Measurements from ENCODE around the gene MLLT1. TPM values are rescaled to one million over a fixed set of nuclear protein-coding genes. Genes with fewer than 3 reads are reported as not detected.

MLLT1 gene
- total RNA-seq, 1 donor from 2014 or later, result 106 TPM

DNA sequence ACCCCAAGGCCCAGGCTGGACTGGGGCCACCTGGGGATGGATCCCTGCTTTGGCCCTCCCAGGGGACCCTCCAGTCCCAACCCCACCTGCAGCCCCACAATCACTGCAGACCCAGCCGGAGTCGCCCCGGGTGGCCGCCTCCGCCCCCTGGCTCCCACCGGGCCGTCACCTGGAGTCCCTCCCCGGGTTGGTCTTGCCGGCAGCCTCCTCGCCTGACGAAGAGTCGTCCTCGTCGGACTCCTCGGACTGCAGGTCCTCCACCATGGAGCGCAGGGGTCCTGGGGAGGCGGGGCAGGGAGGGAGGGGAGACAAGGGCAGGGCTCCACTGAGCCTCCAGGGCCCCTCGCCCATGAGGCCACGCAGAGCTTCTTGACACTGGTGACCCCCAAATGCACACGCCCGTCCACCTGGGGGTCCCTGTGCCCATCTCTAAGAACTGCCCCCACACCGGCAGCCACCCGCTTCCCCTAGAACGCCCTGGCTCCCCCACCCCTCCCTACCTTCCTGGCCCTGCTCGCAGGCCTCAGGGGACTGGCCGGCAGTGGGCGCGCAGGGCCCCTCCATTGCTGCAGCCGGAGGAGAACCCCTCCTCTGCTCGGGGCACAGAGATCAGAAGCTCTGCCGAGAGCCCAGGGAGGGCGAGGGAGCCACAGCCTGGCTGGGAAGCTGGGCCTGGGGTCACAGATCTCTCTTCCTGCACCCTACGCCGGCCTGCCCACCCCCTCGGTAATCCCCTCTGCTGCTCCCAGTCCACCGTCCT lies 63.4 kb downstream of the MLLT1 start:
- H3K4me3 Mint-ChIP-seq (ENCODE audit: low read depth), result peak overlapping the region; percentile 70
- no peak for DNase-seq (ENCODE audit: low spot score, unreplicated experiment)
- H3K36me3 Mint-ChIP-seq (ENCODE audit: insufficient read depth), result peaks cover 5% of the 10 kb centered on the region

DNA sequence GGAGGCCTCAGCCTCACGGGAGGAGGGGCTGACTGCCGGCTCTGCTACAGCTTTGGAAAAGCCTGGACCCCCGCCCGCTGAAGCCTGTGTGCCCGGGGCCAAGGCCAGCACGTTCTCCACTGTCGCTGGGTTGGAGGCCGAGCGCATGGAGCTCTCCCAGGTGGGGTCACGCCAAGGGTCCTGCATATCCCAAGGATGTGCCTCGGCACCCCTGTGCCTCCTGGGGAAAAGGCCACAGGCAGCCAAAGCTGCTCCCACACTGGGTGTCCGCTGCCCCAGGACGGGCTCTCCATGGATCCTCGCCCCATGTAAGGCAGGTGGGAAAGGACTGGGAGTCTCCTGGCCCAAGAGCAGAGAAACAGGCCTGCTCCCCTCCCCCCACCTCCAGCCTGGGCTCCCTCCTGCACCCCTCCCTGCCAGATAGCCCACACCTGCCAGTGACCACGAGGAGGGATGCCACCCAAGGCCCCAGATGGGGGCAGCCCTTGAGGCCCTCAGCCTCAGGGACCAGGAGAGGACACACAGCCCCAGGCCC lies 64.0 kb downstream of the MLLT1 start:
- no peak for DNase-seq (ENCODE audit: low spot score, unreplicated experiment)
- no peak overlapping the region for H3K27ac Mint-ChIP-seq
- H3K4me1 Mint-ChIP-seq (ENCODE audit: low read depth), result peaks cover 11% of the 10 kb centered on the region
- TF ChIP-seq, protein P1, sequence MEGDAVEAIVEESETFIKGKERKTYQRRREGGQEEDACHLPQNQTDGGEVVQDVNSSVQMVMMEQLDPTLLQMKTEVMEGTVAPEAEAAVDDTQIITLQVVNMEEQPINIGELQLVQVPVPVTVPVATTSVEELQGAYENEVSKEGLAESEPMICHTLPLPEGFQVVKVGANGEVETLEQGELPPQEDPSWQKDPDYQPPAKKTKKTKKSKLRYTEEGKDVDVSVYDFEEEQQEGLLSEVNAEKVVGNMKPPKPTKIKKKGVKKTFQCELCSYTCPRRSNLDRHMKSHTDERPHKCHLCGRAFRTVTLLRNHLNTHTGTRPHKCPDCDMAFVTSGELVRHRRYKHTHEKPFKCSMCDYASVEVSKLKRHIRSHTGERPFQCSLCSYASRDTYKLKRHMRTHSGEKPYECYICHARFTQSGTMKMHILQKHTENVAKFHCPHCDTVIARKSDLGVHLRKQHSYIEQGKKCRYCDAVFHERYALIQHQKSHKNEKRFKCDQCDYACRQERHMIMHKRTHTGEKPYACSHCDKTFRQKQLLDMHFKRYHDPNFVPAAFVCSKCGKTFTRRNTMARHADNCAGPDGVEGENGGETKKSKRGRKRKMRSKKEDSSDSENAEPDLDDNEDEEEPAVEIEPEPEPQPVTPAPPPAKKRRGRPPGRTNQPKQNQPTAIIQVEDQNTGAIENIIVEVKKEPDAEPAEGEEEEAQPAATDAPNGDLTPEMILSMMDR (IDR thresholded peaks at IDR 0.05; ENCODE audit: unreplicated experiment), result no peak
- H3K36me3 Mint-ChIP-seq (ENCODE audit: insufficient read depth), result peaks cover 5% of the 10 kb centered on the region
- no peaks in the 10 kb centered on the region for H3K27me3 Mint-ChIP-seq
- H3K4me3 Mint-ChIP-seq (ENCODE audit: low read depth), result no peak overlapping the region
- no peaks in the 10 kb centered on the region for H3K9me3 Mint-ChIP-seq (ENCODE audit: low read depth)

More for the DNA sequence above, 63.4 kb downstream of the MLLT1 start:
- Mint-ChIP-seq H3K4me1 (ENCODE audit: low read depth) (peaks cover 11% of the 10 kb centered on the region), H3K9me3 (ENCODE audit: low read depth) (no peaks in the 10 kb centered on the region), H3K27me3 (no peaks in the 10 kb centered on the region), H3K27ac (peak overlapping the region; percentile 91)
- TF ChIP-seq, protein P1 (IDR thresholded peaks at IDR 0.05; ENCODE audit: unreplicated experiment), result no peak

DNA sequence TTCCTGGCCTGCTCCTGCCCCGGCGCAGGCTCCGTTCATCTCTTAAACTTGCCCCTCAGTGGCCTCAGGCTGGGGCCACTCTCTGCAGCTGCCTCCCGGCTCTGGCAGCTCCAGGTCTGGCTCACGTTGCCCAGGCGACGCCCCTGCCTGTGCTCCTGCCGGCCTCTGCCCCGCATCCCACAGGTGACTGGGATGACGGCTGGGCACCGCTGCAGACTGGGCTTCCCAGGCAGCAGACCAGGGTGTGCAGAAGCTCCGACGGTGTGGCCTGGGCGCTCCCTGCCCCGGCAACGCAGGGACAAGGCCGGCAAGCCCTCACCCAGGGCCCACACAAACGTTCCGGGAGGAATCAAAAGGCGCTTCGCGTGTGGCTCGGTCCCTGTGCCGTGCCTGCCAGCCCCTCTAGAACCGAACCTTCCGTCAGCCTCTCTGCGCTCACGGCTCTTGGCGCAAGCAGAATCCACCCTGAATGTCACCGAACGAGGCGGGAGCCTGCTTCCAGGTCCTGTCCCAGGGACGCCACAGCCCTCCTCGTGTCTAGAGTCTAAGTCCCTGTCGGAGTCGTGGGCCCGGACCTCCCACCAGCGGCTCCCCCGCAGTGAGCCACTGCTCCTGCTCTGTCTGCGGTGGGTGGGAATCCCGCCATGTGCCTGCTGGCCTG lies 64.8 kb downstream of the MLLT1 start:
- Mint-ChIP-seq H3K4me1 (ENCODE audit: low read depth) (peaks cover 11% of the 10 kb centered on the region), H3K27ac (no peak overlapping the region), H3K4me3 (ENCODE audit: low read depth) (no peak overlapping the region), H3K27me3 (no peaks in the 10 kb centered on the region), H3K9me3 (ENCODE audit: low read depth) (no peaks in the 10 kb centered on the region), H3K36me3 (ENCODE audit: insufficient read depth) (peaks cover 7% of the 10 kb centered on the region)
- no peak for DNase-seq (ENCODE audit: low spot score, unreplicated experiment)
- TF ChIP-seq, protein P1 (IDR thresholded peaks at IDR 0.05; ENCODE audit: unreplicated experiment), result no peak

DNA sequence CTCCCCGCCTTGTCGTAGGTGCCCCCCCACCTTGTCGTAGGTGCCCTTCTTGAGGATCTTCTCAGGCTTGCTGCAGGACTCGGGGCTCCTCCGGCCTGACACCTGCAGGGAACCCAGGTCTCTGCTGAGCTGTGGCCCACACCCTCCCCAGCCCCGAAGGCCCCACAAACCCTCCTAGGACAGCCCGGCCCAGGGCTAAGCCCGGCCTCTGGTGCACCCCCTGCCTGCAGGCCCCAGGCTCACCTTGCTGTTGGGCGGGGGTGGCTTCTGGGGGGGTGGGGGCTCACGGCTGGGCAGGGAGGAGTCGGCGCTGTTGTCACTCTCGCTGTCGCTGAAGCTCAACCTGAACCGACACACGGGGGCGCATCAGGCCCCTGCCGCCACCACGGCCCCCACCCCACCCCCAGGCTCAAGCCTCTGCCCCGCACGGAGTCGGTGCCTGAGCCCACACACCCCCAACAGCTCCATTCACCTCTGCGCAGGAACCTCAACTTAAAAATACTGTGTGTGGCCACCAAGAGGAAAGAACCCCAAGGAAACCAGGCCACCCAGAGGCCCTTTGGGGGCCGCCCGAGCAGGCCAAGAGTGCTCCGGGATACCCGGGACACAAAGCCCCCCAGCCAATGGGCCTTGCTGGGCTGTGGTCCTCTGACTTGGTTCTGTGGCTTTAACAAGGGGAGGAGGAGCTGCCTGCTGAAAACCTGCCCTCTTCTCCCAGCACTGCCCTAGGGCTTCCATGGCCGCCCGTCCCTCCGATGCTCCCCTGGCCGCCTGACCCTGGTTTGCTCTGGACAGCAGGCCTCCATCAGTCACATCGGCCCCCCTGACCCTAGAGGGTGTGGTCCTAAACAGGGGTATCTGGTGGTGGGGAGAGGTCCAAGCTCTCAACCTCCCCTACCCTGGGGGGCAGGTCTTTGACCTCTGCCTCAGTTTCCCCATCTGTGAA lies 65.8 kb downstream of the MLLT1 start:
- Mint-ChIP-seq H3K27ac (no peak overlapping the region), H3K27me3 (no peaks in the 10 kb centered on the region), H3K9me3 (ENCODE audit: low read depth) (no peaks in the 10 kb centered on the region), H3K36me3 (ENCODE audit: insufficient read depth) (peaks cover 7% of the 10 kb centered on the region), H3K4me1 (ENCODE audit: low read depth) (peaks cover 11% of the 10 kb centered on the region), H3K4me3 (ENCODE audit: low read depth) (no peak overlapping the region)
- DNase-seq (ENCODE audit: low spot score, unreplicated experiment), result no peak
- TF ChIP-seq, protein P1 (IDR thresholded peaks at IDR 0.05; ENCODE audit: unreplicated experiment), result no peak

DNA sequence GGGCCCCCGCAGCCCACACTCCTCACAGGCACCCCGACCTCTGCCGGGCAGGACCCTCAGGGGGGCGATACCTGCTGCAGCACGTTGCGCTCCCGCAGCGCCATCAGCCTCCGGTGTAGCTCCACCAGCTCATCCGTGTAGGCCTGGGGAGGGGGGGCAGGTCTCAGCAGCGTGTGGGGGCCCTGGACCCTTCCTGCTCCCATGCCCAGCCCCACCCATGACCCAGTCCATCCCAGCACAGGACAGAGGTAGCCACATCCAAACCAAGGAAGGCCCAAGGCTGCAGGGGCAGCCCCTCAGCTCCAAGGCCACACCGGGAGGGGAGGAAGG lies 66.5 kb downstream of the MLLT1 start:
- Mint-ChIP-seq H3K9me3 (ENCODE audit: low read depth) (no peaks in the 10 kb centered on the region), H3K27me3 (no peaks in the 10 kb centered on the region), H3K36me3 (ENCODE audit: insufficient read depth) (peaks cover 7% of the 10 kb centered on the region), H3K27ac (no peak overlapping the region), H3K4me1 (ENCODE audit: low read depth) (peaks cover 8% of the 10 kb centered on the region), H3K4me3 (ENCODE audit: low read depth) (no peak overlapping the region)
- no peak for DNase-seq (ENCODE audit: low spot score, unreplicated experiment)
- TF ChIP-seq, protein P1 (IDR thresholded peaks at IDR 0.05; ENCODE audit: unreplicated experiment), result no peak

All from progenitor cell of endocrine pancreas (in vitro differentiated cells).